Cortex of kidney (tissue), 1 donor: Measurements from ENCODE around the gene FBN1.

Experiments
- DNase-seq: peaks from one replicate; lab custom pipeline; 2025; lab: John Stamatoyannopoulos, UW

The FBN1 gene

GRCh38 chr15:48396020-48396419 lies 249.5 kb downstream of the FBN1 start:
- no peak for DNase-seq

GRCh38 chr15:48395521-48396011 lies 249.9 kb downstream of the FBN1 start:
- DNase-seq, result no peak

- DNase-seq, result no peak
Measured at GRCh38 chr15:48394970-48395369, 250.5 kb downstream of the FBN1 start.

- no peak for DNase-seq
Measured at GRCh38 chr15:48393645-48394506, 251.6 kb downstream of the FBN1 start.

GRCh38 chr15:48392356-48392755 lies 253.2 kb downstream of the FBN1 start:
- DNase-seq, result no peak

- no peak for DNase-seq
Measured at GRCh38 chr15:48391950-48392349, 253.6 kb downstream of the FBN1 start.

- no peak for DNase-seq
Measured at GRCh38 chr15:48389691-48390143, 255.8 kb downstream of the FBN1 start.

- no peak for DNase-seq
Measured at GRCh38 chr15:48388910-48389309, 256.6 kb downstream of the FBN1 start.

- DNase-seq, result no peak
Measured at GRCh38 chr15:48388016-48388851, 257.3 kb downstream of the FBN1 start.

GRCh38 chr15:48385031-48385830 lies 260.3 kb downstream of the FBN1 start:
- no peak for DNase-seq

GRCh38 chr15:48384616-48385015 lies 260.9 kb downstream of the FBN1 start:
- DNase-seq, result no peak

GRCh38 chr15:48383031-48383430 lies 262.5 kb downstream of the FBN1 start:
- DNase-seq, result no peak

- DNase-seq, result no peak
Measured at GRCh38 chr15:48381861-48382260, 263.6 kb downstream of the FBN1 start.

- DNase-seq, result no peak
Measured at GRCh38 chr15:48380198-48380597, 265.3 kb downstream of the FBN1 start.

- DNase-seq, result no peak
Measured at GRCh38 chr15:48375767-48376166, 269.7 kb downstream of the FBN1 start.

- no peak for DNase-seq
Measured at GRCh38 chr15:48374472-48374871, 271.0 kb downstream of the FBN1 start.

- DNase-seq, result no peak
Measured at GRCh38 chr15:48373821-48374451, 271.6 kb downstream of the FBN1 start.

- no peak for DNase-seq
Measured at GRCh38 chr15:48371961-48372360, 273.5 kb downstream of the FBN1 start.

- DNase-seq, result no peak
Measured at GRCh38 chr15:48371550-48371949, 274.0 kb downstream of the FBN1 start.

GRCh38 chr15:48370460-48370859 lies 275.0 kb downstream of the FBN1 start:
- no peak for DNase-seq

- DNase-seq, result no peak
Measured at GRCh38 chr15:48367483-48367882, 278.0 kb downstream of the FBN1 start.
